Stimulated activated CD4-positive, alpha-beta T cell treated with anti-CD3 and anti-CD28 coated beads, Interleukin-2, amount 100 ng/mL, for 24 hours (primary cell): ENCODE data around the gene MLLT10.
A peak's percentile ranks its signal among the peaks of the same experiment; 100 is the strongest.

Experiments
- DNase-seq, 2 donors: peaks; one replicate each; pipeline ENCODE4 v3.0.0-alpha.2; 2020

Gene MLLT10

DNA sequence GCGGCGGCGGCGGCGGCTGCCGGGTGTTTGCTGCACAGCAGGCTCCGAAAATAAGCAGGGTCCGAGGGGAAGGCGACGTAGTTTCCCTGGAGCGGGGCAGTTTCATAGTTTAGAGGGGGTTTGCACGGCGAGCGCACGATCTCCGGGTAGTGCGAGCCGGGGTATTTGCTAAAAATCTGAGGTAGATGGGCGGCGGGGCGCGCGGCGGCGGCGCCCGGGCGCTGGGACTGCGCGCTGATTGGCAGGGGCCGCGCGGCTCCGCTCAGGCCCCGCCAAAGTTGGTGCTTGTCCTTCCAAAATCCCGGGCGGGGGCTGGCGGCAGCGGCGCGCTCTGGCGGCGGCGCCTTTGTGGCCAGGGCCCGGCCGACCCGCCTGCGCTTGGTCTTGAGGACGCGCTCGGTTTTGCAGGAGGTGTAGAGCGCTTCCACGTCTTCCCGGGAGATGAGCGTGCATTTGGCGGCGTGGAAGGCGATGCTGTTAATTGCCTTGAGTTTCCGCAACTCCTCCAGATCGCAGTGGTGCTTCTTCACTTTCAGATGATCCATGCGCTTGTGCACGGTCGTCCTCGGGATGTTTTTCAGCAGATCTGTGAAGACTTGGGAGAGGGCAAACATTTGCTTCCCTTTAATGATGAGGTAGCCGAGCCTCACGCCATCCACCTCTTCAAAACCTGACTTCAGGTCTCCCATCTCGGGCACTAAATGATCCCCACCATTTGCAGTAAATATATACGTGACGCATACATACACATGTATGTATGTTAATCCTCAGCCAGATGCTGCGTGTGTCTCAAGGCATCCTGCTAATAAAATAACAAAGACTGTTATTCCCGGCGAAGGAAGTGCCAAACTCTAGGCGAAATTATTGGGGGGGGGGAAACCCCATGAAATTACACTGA, 16.6 kb upstream of the MLLT10 start:
- peak; percentile 27 to 52 for DNase-seq

DNA sequence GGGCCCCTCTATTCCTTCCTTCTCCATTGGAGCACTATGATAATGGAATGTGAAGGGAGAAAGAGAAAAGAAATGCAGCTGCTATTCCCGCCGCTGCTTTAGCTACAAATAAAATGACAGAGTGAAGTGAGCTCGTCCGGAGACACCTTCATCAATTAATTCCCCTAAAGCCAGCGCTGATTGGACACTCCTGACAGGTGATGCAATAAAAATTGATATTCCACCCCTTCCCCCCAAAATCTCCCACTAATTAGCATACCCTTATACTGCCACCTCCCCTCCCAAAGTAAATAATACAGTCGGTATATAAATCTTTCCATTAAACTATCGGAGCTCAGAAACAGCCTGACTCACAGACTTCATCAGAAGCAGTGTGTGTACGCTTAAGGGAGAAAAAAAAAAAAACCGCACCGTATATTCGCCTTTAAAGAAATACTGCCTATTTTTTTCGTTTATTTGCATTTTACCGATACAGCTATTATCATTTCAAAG, 15.8 kb upstream of the MLLT10 start:
- no peak for DNase-seq

- no peak for DNase-seq
These were observed 15.2 kb upstream of the MLLT10 start for GRCh38 chr10:21518641-21519396.

DNA sequence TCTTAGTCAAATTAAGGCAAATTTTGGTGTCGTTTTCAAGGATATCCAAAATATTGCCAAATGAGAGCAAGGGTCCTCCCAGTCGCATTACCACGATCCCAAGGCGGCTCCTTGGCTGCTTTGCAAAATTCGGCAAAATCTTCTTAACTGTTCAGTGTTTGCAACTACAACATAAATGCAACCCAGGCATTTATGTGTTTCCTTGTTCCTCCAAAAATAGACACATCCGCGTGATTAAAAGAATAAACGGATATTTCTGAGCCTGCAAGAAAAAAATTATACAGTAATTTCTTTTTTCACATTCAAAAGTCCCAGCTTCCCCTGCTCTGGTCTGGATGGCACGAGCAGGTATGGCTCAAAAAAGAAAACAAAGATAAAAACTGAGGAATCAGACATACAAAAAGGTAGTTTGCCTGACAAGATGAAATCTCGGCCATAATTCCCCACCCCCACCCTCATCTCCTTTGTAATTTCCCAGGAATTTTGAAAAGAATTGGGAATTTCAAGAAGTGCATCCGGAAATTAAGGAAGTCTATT, 14.6 kb upstream of the MLLT10 start:
- DNase-seq: no peak

DNA sequence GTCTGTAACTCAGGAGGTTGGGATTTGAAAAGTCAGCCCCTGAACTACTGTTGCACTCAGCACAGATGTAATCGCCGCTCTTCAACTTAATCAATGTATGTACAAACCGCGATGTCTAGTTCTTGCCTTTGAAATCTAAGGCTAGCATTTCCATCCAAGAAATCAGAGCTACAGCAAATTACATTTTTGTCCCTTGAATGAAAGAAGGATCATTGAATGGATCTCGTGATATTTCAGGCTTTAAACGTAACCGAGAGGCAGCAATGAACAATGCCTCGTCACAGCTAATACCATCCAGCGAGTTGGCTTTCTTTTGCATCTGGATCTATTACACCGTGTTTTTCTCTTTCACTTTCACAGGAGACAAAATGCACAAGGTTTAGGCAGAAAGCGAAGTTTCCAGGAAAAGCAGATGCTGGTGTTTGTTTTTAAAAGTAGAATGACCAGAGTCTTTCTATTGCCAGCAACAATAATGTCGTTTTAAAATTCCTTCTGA, 14.0 kb upstream of the MLLT10 start:
- DNase-seq: no peak

DNA sequence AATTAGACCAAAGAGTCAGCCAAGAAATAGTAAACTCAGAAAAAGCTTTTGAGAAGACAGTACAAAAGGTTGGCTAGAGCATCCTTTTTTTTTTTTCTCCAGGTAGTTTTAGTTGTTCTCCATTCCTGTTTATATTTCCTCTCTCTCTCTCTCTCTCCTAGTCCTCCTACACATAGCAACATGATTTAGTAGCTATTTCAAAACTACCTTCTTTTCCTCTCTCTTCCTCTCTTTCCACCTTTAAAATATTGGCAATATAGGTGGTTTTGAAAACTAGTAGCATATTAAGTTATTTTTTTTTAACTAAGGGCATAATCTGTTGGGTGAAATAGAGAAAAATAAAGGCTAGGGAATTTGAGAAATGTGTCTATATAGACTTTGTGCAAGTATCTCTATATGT, 13.5 kb upstream of the MLLT10 start:
- no peak for DNase-seq

DNA sequence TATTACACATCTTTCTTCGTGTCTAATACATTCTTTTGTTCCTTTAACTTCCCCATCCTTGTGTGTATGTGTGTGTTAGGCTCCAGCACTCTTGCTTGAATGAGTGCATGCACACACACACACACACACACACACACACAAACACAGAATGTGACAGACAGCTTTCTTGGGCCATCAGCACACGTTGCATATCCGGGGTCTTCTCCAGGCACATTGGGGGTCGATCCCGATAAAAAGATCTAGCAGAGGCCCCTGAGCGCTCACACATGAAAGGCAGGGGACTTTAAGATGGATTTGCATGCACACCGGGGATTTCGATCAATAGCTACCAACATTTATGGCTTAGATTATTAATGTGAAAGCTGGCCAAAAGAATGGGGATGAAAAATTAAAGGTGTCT, 13.1 kb upstream of the MLLT10 start:
- DNase-seq: no peak

DNA sequence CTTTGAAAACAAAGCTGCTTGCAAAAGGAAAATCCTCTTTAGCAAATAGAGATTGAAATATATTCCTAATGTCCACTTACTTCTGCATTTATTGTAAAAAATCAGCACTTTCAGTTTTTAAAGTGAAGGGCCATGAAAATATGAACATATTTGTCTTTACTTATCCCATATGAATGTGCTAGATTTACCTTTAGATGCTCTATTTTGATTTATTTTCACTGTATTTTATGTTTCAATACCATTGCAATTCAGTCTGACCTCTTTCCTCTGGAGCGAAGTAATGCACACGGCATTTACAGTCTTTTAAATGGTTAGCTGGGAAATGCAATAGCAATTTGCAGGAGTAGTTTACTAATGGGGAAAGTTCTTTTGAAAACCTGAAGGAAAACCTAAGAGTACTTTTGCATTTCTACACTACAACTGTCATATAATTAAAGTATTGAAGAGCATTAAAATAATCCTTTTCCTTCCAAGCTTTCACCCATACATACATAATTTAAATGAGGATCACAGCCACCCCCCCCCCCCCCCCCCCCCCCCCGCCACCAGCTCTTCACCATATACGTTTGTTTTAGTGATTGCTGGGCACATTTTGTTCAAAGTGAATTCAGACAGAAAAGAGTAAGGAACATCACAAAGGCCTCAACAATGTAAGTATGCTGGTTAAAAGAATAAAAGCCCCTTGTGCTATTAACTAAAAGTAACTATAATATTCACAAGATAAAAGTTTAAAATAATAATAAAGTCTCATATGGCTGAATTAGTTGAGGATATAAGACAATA, 12.1 kb upstream of the MLLT10 start:
- no peak for DNase-seq

DNA sequence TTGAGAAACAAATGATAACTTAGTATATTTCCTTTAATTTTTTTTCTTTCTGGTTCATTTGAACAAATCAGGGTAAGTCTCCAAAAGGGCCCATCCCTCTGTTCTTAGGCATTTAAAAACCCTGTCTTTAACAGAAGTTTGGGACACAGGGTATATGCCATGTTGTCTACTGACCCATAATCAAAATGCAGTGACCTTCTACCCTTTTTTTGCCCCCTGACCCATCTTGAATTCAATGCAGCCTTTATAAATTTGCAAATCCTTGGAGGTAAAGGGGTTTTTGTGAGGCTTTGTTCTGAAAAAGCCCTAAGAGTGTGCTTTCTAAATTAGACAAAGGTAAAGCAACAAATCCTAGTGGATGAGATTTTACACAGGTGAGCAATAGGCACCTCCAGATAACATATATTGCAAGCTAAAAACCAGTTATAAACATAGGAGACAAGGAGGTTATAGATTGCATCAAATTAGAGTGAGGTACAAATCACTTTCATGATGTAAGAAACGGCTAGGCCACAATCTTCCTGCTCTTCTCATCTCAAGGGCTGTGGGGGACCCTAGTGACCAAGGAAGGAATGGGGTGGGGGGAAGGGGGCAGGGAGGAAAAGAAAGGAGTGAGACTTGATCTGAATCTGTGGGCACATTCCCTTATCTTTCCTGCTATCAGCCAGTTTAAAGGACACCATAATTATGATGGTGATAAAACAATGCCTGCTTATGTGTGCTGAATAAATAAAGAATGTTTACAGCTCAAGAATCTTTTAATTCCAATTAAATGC, 11.2 kb upstream of the MLLT10 start:
- no peak for DNase-seq

GRCh38 chr10:21523557-21524008, 10.4 kb upstream of the MLLT10 start:
- DNase-seq: no peak

- no peak for DNase-seq
These were observed 9.9 kb upstream of the MLLT10 start for GRCh38 chr10:21524131-21524525.

DNA sequence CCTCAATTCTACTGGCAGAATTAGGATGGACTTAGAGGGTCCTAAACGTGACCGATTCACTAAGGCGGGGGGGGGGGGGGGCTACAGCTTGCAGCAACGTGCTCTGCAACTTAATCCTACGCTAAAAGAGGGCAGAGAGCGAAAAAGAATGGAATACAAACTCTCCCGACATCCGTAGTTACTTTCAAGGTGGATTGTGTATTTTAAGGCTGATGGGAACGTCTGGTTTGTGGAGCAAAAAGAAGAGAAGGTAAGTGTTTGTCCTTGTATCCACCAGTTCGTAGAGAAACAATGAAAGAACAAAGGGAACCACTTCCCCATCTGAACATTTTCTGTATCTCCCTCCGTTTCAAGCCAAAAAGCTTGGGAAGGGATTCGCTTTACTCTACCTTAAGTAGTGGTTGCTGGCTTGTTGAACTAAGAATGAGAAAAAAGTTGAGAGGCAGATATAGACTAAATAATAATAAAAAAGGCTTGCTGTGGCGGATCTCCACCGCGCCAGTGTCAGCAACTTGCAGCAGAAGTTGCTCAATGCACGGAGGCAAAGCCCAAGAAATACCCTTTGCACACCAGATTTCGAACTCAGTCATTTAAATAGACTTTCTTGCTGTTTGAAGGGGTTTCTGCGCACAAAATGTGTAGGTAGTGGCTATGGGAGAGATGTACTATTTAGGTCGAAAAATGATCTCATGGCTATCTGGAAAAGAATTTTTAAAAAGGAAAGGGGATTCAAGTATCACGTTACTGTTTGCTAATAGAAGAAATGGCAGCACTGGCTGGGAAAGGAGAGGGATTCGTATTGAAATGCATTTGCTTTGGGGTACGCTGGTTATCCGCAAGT, 9.3 kb upstream of the MLLT10 start:
- DNase-seq: no peak

- DNase-seq: peak; percentile 66 to 75
These were observed 8.5 kb upstream of the MLLT10 start, which contains the start of gene SKIDA1 for GRCh38 chr10:21525367-21526187. SKIDA1 (minus strand) TSS chr10:21525682; CDS start chr10:21517822, 7,860 bp downstream.

- peak; percentile 67 to 70 for DNase-seq
These were observed 7.7 kb upstream of the MLLT10 start for GRCh38 chr10:21526188-21526859.

- peak; percentile 43 to 59 for DNase-seq
These were observed 7.0 kb upstream of the MLLT10 start for GRCh38 chr10:21526860-21527597.

DNA sequence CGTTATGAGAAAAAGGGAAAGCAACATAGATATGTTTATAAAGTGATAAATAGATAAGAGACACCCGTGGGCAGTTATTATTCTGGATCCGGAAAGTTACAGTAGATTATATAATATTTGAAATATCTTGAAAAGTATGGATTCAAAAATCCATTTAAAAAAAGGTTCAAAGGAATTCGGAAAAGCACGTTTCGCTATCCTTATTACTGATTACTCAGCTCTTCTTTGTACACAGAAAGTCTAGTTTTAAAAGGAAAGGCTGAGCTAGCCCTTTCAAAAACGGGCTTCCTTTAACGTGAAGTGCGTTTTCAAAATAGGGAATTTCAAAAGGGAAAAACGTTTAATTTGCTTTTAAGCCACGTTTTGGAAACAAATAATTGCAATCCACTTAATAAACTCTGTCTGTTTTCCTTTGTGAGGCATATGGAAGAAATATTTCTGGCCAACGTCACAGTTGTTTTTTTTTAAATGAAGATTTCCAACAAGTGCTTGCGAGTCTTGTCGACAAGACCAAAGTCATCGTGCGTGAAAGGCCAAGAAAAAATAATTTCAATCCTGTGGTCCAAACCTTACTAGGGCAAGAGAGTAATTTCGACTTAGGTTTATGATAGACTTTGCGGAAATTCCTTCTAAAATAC, 6.3 kb upstream of the MLLT10 start:
- no peak for DNase-seq

DNA sequence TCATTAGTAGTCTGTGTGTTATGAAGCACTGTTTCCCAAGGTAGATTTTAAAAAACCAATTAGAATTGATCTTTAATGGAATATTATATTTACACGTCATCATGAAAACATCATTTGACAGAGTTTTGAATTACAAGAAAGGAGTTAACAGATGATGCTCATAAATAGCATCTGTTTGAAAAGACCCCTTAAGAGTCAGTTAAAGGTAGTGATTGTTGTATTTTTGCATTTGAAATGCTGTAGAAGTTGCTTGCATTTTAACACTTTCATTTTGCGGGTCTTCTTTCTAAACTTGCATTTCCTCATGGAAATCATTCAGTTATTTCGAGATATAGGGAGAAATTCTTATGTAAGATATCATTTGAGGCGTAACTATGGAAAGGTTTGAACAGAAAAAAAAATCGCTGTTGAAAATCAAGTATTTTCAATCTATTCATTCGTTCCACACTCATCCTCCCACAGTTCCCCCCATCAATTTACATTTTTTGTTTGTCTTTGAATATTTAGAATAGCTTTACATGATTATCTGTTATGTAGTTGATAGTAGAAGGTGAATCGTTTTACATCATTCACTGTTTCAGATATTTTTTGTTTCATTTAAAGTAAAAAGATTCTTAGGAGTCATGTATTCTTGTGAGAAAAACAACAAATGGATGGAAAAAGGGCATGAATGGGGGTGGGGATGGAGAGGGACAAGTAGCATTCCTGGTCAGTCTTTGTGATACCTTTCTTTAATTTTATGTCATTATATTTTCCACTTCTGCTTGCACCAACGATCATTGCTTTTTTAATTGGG, 5.6 kb upstream of the MLLT10 start:
- DNase-seq: no peak
